Measurements from ENCODE around the gene CHML. TPM values are rescaled to one million over a fixed set of nuclear protein-coding genes. Genes with fewer than 3 reads are reported as not detected.

The CHML gene
- total and polyA plus RNA-seq, 2 of the 8 experiments (the other 6 are each of a cell fraction or from before 2014, with no cell fraction given) = 11.5 to 82.4 TPM

DNA sequence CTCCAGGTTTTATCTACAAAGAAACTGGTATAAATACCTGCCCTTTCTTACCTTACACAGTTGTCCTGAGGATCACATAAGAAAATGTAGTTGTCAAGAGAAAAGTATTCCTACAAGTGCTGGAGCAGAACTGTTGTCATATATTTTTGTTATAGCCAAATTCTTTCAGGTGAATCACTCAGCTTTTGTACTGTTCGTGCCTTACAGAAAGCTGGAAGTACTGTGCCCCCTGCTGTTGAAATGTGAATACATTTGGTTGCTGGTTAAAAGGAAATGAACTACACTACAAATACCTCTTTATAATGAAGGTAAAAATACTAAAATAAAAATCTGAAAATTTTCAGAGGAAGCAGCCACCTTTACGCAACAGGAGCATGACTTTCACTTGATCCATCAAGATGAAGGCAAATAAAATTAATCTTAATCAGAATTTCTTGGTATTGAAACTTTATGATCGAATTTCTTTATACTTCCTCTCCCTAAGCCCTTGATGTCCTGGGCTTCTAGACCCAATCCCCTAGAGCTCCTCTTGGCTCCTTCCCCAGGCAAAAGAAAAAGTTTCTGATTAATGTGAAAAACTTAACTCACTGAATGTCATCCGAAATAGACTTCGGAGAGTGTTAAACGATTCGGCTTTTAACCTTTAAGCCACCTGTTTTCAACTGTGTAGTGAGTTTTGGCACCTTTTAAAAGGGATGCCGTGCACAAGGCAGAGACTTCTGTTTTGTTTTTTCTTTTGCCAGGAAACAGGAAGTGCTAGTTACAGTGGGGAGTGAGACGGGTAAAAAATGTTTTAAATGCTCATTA, 12.5 kb downstream of the CHML start (continued):
- TF ChIP-seq, protein P1, sequence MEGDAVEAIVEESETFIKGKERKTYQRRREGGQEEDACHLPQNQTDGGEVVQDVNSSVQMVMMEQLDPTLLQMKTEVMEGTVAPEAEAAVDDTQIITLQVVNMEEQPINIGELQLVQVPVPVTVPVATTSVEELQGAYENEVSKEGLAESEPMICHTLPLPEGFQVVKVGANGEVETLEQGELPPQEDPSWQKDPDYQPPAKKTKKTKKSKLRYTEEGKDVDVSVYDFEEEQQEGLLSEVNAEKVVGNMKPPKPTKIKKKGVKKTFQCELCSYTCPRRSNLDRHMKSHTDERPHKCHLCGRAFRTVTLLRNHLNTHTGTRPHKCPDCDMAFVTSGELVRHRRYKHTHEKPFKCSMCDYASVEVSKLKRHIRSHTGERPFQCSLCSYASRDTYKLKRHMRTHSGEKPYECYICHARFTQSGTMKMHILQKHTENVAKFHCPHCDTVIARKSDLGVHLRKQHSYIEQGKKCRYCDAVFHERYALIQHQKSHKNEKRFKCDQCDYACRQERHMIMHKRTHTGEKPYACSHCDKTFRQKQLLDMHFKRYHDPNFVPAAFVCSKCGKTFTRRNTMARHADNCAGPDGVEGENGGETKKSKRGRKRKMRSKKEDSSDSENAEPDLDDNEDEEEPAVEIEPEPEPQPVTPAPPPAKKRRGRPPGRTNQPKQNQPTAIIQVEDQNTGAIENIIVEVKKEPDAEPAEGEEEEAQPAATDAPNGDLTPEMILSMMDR (IDR thresholded peaks at IDR 0.05; ENCODE audit: control extremely low read depth in 1 of 3, insufficient read depth in 1 of 3, low read depth in 1 of 3, low read length in 3 of 3) = peak in 2 of 3 experiments; percentile 35 to 41; a peak in 2 of 4 replicates

Measured in H1 (cell line).